ENCODE measurements around the gene BPI.
"Not testable (repeated sequence)": the region's sequence is repeated elsewhere in the genome, so short reads cannot be mapped to it uniquely, and the experiment has no call there.

DNA sequence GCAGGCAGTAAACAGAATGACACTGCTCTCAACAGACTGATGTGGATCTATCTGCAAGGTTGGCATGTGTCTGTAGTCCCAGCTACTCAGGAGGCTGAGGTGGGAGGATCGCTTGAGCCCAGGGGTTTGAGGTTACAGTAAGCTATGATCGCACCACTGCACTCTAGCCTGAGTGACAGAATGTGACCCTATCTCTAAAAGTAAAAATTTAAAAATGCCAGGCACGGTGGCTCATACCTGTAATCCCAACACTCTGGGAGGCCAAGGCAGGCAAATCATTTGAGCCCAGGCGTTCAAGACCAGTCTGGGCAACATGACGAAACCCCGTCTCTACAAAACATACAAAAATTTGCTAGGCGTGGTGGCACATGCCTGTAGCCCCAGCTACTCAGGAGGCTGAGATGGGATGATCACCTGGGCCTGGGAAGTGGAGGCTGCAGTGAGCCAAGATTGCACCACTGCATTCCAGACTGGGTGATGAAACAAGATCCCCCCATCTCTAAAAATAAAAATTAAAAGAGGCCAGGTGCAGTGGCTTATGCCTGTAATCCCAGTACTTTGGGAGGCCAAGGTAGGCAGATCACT is 19.8 kb upstream of the BPI start:
- TF ChIP-seq, protein P1, sequence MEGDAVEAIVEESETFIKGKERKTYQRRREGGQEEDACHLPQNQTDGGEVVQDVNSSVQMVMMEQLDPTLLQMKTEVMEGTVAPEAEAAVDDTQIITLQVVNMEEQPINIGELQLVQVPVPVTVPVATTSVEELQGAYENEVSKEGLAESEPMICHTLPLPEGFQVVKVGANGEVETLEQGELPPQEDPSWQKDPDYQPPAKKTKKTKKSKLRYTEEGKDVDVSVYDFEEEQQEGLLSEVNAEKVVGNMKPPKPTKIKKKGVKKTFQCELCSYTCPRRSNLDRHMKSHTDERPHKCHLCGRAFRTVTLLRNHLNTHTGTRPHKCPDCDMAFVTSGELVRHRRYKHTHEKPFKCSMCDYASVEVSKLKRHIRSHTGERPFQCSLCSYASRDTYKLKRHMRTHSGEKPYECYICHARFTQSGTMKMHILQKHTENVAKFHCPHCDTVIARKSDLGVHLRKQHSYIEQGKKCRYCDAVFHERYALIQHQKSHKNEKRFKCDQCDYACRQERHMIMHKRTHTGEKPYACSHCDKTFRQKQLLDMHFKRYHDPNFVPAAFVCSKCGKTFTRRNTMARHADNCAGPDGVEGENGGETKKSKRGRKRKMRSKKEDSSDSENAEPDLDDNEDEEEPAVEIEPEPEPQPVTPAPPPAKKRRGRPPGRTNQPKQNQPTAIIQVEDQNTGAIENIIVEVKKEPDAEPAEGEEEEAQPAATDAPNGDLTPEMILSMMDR (IDR thresholded peaks at IDR 0.05), result not testable (repeated sequence)
- TF ChIP-seq EZH2phosphoT487 (IDR thresholded peaks at IDR 0.05; ENCODE audit: borderline replicate concordance, low read depth); RCOR1 (IDR thresholded peaks at IDR 0.05; ENCODE audit: low read length); EP300 (IDR thresholded peaks at IDR 0.05; ENCODE audit: borderline replicate concordance in 1 of 2, low read depth in 1 of 2, low read length in 1 of 2); FOXM1 (IDR thresholded peaks at IDR 0.05; ENCODE audit: low read depth); JUND (IDR thresholded peaks at IDR 0.05); RAD21 (IDR thresholded peaks at IDR 0.05; ENCODE audit: low read length); MEF2A (IDR thresholded peaks at IDR 0.05; ENCODE audit: borderline replicate concordance, low read depth): not testable (repeated sequence)
- TF ChIP-seq, protein P2, sequence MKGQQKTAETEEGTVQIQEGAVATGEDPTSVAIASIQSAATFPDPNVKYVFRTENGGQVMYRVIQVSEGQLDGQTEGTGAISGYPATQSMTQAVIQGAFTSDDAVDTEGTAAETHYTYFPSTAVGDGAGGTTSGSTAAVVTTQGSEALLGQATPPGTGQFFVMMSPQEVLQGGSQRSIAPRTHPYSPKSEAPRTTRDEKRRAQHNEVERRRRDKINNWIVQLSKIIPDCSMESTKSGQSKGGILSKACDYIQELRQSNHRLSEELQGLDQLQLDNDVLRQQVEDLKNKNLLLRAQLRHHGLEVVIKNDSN (IDR thresholded peaks at IDR 0.05; ENCODE audit: borderline replicate concordance, low read depth), result not testable (repeated sequence)

Measured in SK-N-SH (cell line).